Astrocyte (in vitro differentiated cells and primary cell): ENCODE measurements around the gene STXBP3. TPM values are rescaled to one million over a fixed set of nuclear protein-coding genes. Genes with fewer than 3 reads are reported as not detected.

Source experiments
- DNase-seq: peaks from one replicate; pipeline ENCODE4 v3.0.0-alpha.2; 2010; ENCODE audit warnings: low read depth
- FAIRE-seq: peaks from 2 replicates; lab custom pipeline; 2011; peaks lifted over from hg19 to GRCh38; lab: Jason Lieb, UNC
- H2AFZ ChIP-seq: 2 replicates; pipeline ENCODE4 v1.6.0; 2012; ENCODE audit warnings: low read depth, low read length, inconsistent platforms
- H3K27ac ChIP-seq: 2 replicates; pipeline ENCODE4 v1.5.1; 2011; ENCODE audit warnings: low read depth, low read length, inconsistent platforms
- H3K27me3 ChIP-seq: 2 replicates; pipeline ENCODE4 v1.6.0; 2011; ENCODE audit warnings: low read length, inconsistent platforms; ENCODE audit not compliant: insufficient read depth
- H3K36me3 ChIP-seq: 2 replicates; pipeline ENCODE4 v1.5.1; 2011; ENCODE audit warnings: low read length, inconsistent platforms; ENCODE audit not compliant: insufficient read depth
- H3K4me1 ChIP-seq: 2 replicates; pipeline ENCODE4 v1.5.1; 2011; ENCODE audit warnings: low read length, inconsistent platforms; ENCODE audit not compliant: insufficient read depth
- H3K4me2 ChIP-seq: 2 replicates; pipeline ENCODE4 v1.6.0; 2012; ENCODE audit warnings: low read length, inconsistent platforms
- H3K4me3 ChIP-seq: 2 replicates; pipeline ENCODE4 v1.5.1; 2011; ENCODE audit warnings: low read depth, mild to moderate bottlenecking, low read length, inconsistent platforms; ENCODE audit not compliant: insufficient read depth
- H3K79me2 ChIP-seq: 2 replicates; pipeline ENCODE4 v1.6.0; 2012; ENCODE audit warnings: mild to moderate bottlenecking, low read length, inconsistent platforms; ENCODE audit not compliant: insufficient read depth
- H3K9ac ChIP-seq: 2 replicates; pipeline ENCODE4 v1.6.0; 2012; ENCODE audit warnings: mild to moderate bottlenecking, low read length, inconsistent platforms
- H3K9me3 ChIP-seq: 2 replicates; pipeline ENCODE4 v1.5.1; 2012; ENCODE audit warnings: low read depth, mild to moderate bottlenecking, low read length, inconsistent platforms; ENCODE audit not compliant: insufficient read depth
- H4K20me1 ChIP-seq: 2 replicates; pipeline ENCODE4 v1.6.0; 2012; ENCODE audit warnings: low read length, inconsistent platforms; ENCODE audit not compliant: insufficient read depth
- H3K27ac Mint-ChIP-seq: one replicate; pipeline ENCODE4 v1.8.0; 2021; ENCODE audit warnings: mild to moderate bottlenecking, mixed read lengths; ENCODE audit not compliant: unreplicated experiment
- H3K27me3 Mint-ChIP-seq: one replicate; pipeline ENCODE4 v1.8.0; 2021; ENCODE audit warnings: low read depth, mixed read lengths; ENCODE audit not compliant: unreplicated experiment
- H3K36me3 Mint-ChIP-seq: one replicate; pipeline ENCODE4 v1.8.0; 2021; ENCODE audit warnings: low read depth, mixed read lengths; ENCODE audit not compliant: unreplicated experiment
- H3K4me1 Mint-ChIP-seq: one replicate; pipeline ENCODE4 v1.8.0; 2021; ENCODE audit warnings: low read depth, mixed read lengths; ENCODE audit not compliant: unreplicated experiment
- H3K4me3 Mint-ChIP-seq: one replicate; pipeline ENCODE4 v1.8.0; 2021; ENCODE audit warnings: mild to moderate bottlenecking, moderate library complexity, mixed read lengths; ENCODE audit not compliant: unreplicated experiment
- H3K9me3 Mint-ChIP-seq: one replicate; pipeline ENCODE4 v1.8.0; 2021; ENCODE audit warnings: mild to moderate bottlenecking, mixed read lengths; ENCODE audit not compliant: unreplicated experiment
- CTCF ChIP-seq: IDR thresholded peaks from 2 replicates; pipeline ENCODE4 v1.5.1; 2011; ENCODE audit warnings: low read depth, mild to moderate bottlenecking, inconsistent platforms, low read length, moderate library complexity; ENCODE audit not compliant: insufficient read depth
- EZH2 ChIP-seq: IDR thresholded peaks from 2 replicates; pipeline ENCODE4 v1.6.1; 2012; ENCODE audit warnings: mild to moderate bottlenecking, low read length, inconsistent platforms; ENCODE audit not compliant: insufficient read depth
- total RNA-seq: library from RNA; stranded (reverse); gene quantifications from 2 replicates; pipeline ENCODE4 v1.2.1, GENCODE V29; 2021

Gene STXBP3
- total RNA-seq, 1 donor from 2014 or later, result 48.5 TPM

GRCh38 chr1:108785264-108785663 is 38.8 kb downstream of the STXBP3 start:
- no peaks in the 10 kb centered on the region for H3K79me2 ChIP-seq
- no peaks in the 10 kb centered on the region for H4K20me1 ChIP-seq
- peaks cover 29% of the 10 kb centered on the region for H3K36me3 ChIP-seq
- H3K4me2 ChIP-seq, result no peak overlapping the region
- H3K27me3 ChIP-seq, result no peaks in the 10 kb centered on the region
- H2AFZ ChIP-seq, result no peak overlapping the region
- no peak for TF ChIP-seq EZH2
- TF ChIP-seq CTCF, result no peak
- Mint-ChIP-seq H3K27ac (no peak overlapping the region), H3K4me1 (no peaks in the 10 kb centered on the region), H3K27me3 (no peaks in the 10 kb centered on the region), H3K4me3 (no peak overlapping the region), H3K9me3 (peaks cover 22% of the 10 kb centered on the region), H3K36me3 (peaks cover 50% of the 10 kb centered on the region)
- FAIRE-seq (no peak), DNase-seq (no peak)
- H3K9ac ChIP-seq, result no peak overlapping the region
- H3K4me1 ChIP-seq, result no peaks in the 10 kb centered on the region
- H3K9me3 ChIP-seq, result peaks cover 14% of the 10 kb centered on the region
- H3K4me3 ChIP-seq, result no peak overlapping the region
- no peak overlapping the region for H3K27ac ChIP-seq

GRCh38 chr1:108785880-108786279 is 39.4 kb downstream of the STXBP3 start:
- Histone ChIP-seq H3K9ac (no peak overlapping the region), H3K4me3 (no peak overlapping the region), H3K79me2 (no peaks in the 10 kb centered on the region), H2AFZ (no peak overlapping the region), H3K9me3 (peaks cover 14% of the 10 kb centered on the region), H3K4me2 (no peak overlapping the region), H3K27ac (no peak overlapping the region), H3K27me3 (no peaks in the 10 kb centered on the region), H3K36me3 (peaks cover 29% of the 10 kb centered on the region), H3K4me1 (no peaks in the 10 kb centered on the region), H4K20me1 (no peaks in the 10 kb centered on the region)
- Mint-ChIP-seq H3K4me1 (no peaks in the 10 kb centered on the region), H3K36me3 (peaks cover 50% of the 10 kb centered on the region), H3K27ac (no peak overlapping the region), H3K4me3 (no peak overlapping the region), H3K27me3 (no peaks in the 10 kb centered on the region), H3K9me3 (peaks cover 22% of the 10 kb centered on the region)
- no peak for DNase-seq
- TF ChIP-seq CTCF, result no peak
- no peak for TF ChIP-seq EZH2
- no peak for FAIRE-seq

- no peak for DNase-seq
- no peak overlapping the region for H3K27ac ChIP-seq
- no peak overlapping the region for H3K9ac ChIP-seq
- no peak overlapping the region for H2AFZ ChIP-seq
- H3K27me3 Mint-ChIP-seq, result no peaks in the 10 kb centered on the region
- no peak overlapping the region for H3K4me2 ChIP-seq
- no peaks in the 10 kb centered on the region for H4K20me1 ChIP-seq
- H3K79me2 ChIP-seq, result no peaks in the 10 kb centered on the region
- FAIRE-seq, result no peak
- peaks cover 30% of the 10 kb centered on the region for H3K36me3 ChIP-seq
- no peaks in the 10 kb centered on the region for H3K9me3 ChIP-seq
- no peaks in the 10 kb centered on the region for H3K27me3 ChIP-seq
- H3K36me3 Mint-ChIP-seq, result peaks cover 31% of the 10 kb centered on the region
- peaks cover 12% of the 10 kb centered on the region for H3K9me3 Mint-ChIP-seq
- H3K27ac Mint-ChIP-seq, result no peak overlapping the region
- H3K4me3 Mint-ChIP-seq, result no peak overlapping the region
- TF ChIP-seq CTCF (no peak), EZH2 (no peak)
- no peaks in the 10 kb centered on the region for H3K4me1 Mint-ChIP-seq
- H3K4me3 ChIP-seq, result no peak overlapping the region
- no peaks in the 10 kb centered on the region for H3K4me1 ChIP-seq
Measured at GRCh38 chr1:108791790-108792189, 45.3 kb downstream of the STXBP3 start.
